Glutamatergic neuron (in vitro differentiated cells): Measurements from ENCODE around the gene EPC2. TPM values are rescaled to one million over a fixed set of nuclear protein-coding genes. Genes with fewer than 3 reads are reported as not detected.
A peak's percentile ranks its signal among the peaks of the same experiment; 100 is the strongest.

Source experiments
- DNase-seq: peaks from one replicate; pipeline ENCODE4 v3.0.0; 2022
- H3K27ac Mint-ChIP-seq: one replicate; pipeline ENCODE4 v1.8.0; 2020; ENCODE audit warnings: mild to moderate bottlenecking, mixed read lengths, inconsistent platforms; ENCODE audit not compliant: unreplicated experiment
- H3K27me3 Mint-ChIP-seq: one replicate; pipeline ENCODE4 v1.8.0; 2020; ENCODE audit warnings: mild to moderate bottlenecking, moderate library complexity, mixed read lengths, inconsistent platforms; ENCODE audit not compliant: unreplicated experiment
- H3K36me3 Mint-ChIP-seq: one replicate; pipeline ENCODE4 v1.8.0; 2020; ENCODE audit warnings: mild to moderate bottlenecking, mixed read lengths, inconsistent platforms; ENCODE audit not compliant: unreplicated experiment
- H3K4me1 Mint-ChIP-seq: one replicate; pipeline ENCODE4 v1.8.0; 2020; ENCODE audit warnings: mild to moderate bottlenecking, low read depth, mixed read lengths, inconsistent platforms; ENCODE audit not compliant: unreplicated experiment
- H3K4me3 Mint-ChIP-seq: one replicate; pipeline ENCODE4 v1.8.0; 2020; ENCODE audit warnings: mild to moderate bottlenecking, mixed read lengths, inconsistent platforms; ENCODE audit not compliant: unreplicated experiment
- H3K9me3 Mint-ChIP-seq: one replicate; pipeline ENCODE4 v1.8.0; 2020; ENCODE audit warnings: mild to moderate bottlenecking, moderate library complexity, mixed read lengths, inconsistent platforms; ENCODE audit not compliant: unreplicated experiment
- total RNA-seq: library from RNA; stranded (reverse); fragmentation: NEBNext Ultra II Directional; extraction: Animal tissue kit (Norgen Biotek cat#: 25700); gene quantifications from one replicate; pipeline ENCODE4 v1.2.1, GENCODE V29; 2021; ENCODE audit not compliant: unreplicated experiment
- TF ChIP-seq, protein P1 (sequence below): fragments of 200-600 bp; sonication (generic); IDR thresholded peaks from one replicate; pipeline ENCODE4 v1.5.0; 2021; ENCODE audit not compliant: partially characterized antibody, unreplicated experiment

Gene EPC2
- total RNA-seq, 1 donor from 2014 or later, result 40.9 TPM

DNA sequence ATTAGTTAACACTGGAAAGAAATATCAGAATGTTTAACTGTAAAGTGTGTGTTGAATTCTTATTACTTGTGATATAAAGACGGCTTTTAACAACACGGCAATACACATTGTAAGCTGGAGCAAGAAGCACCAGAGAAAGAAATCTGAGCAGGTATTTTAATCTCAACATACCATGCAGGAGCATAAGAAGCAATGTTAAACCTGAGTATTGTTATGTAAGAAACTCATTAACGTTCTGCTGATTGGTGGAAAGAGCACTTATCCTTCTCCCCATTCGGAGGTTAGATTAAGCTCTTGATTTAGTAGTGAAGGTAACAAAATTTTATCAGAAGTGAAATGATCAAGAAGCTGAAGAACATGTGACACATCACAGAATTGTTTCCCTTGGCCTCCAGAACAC, 107.4 kb downstream of the EPC2 start:
- Mint-ChIP-seq H3K27me3 (no peaks in the 10 kb centered on the region), H3K4me3 (no peak overlapping the region), H3K36me3 (no peaks in the 10 kb centered on the region), H3K4me1 (peaks cover 30% of the 10 kb centered on the region), H3K9me3 (peaks cover 2% of the 10 kb centered on the region), H3K27ac (no peak overlapping the region)
- TF ChIP-seq, protein P1, sequence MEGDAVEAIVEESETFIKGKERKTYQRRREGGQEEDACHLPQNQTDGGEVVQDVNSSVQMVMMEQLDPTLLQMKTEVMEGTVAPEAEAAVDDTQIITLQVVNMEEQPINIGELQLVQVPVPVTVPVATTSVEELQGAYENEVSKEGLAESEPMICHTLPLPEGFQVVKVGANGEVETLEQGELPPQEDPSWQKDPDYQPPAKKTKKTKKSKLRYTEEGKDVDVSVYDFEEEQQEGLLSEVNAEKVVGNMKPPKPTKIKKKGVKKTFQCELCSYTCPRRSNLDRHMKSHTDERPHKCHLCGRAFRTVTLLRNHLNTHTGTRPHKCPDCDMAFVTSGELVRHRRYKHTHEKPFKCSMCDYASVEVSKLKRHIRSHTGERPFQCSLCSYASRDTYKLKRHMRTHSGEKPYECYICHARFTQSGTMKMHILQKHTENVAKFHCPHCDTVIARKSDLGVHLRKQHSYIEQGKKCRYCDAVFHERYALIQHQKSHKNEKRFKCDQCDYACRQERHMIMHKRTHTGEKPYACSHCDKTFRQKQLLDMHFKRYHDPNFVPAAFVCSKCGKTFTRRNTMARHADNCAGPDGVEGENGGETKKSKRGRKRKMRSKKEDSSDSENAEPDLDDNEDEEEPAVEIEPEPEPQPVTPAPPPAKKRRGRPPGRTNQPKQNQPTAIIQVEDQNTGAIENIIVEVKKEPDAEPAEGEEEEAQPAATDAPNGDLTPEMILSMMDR, result no peak
- DNase-seq, result no peak

DNA sequence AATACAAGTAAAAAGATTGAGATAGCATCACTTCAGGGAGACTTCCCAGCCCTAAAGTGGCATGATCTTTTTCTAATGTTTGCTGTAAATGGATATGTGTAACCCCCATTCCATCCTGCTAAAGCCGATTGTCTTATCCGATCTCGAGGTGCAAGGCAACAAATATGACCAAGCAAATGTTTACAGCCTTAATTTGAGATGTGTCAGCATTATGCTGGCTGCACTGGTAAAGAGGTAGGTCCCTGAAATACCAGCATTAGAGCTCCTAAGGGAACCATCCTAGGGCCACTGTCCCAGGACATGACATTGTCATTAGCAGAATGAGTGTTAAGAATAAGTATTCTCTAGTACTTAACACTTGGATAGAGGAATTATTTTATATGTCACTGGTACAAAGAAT, 108.4 kb downstream of the EPC2 start:
- H3K27ac Mint-ChIP-seq, result no peak overlapping the region
- TF ChIP-seq, protein P1, result no peak
- peaks cover 29% of the 10 kb centered on the region for H3K4me1 Mint-ChIP-seq

DNA sequence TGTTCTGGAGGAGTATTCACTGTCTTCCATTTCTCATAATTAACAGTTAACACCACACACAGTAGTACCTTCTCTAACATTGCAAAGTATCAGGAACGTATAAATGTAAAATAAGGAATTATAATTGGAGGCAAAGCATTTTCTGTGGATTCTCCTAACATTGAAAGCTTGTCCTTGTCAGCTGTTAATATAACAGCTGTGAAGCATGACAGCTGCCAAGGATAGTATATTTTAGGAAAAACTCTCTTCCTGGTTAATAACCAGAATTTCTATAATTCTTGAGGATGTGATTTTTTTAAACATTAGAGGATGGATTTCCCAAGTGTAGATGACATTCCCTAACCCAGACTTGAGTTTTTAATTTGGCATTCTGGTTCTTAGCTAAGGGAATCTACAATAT, 110.3 kb downstream of the EPC2 start:
- TF ChIP-seq, protein P1, result no peak
- DNase-seq, result no peak
- H3K4me1 Mint-ChIP-seq, result peaks cover 27% of the 10 kb centered on the region
- H3K27ac Mint-ChIP-seq, result peak overlapping the region; percentile 62
- peaks cover under 1% of the 10 kb centered on the region for H3K27me3 Mint-ChIP-seq
- peaks cover under 1% of the 10 kb centered on the region for H3K9me3 Mint-ChIP-seq
- no peaks in the 10 kb centered on the region for H3K36me3 Mint-ChIP-seq
- no peak overlapping the region for H3K4me3 Mint-ChIP-seq

More for the DNA sequence above, 108.4 kb downstream of the EPC2 start:
- Mint-ChIP-seq H3K27me3 (no peaks in the 10 kb centered on the region), H3K9me3 (no peaks in the 10 kb centered on the region), H3K4me3 (no peak overlapping the region), H3K36me3 (no peaks in the 10 kb centered on the region)
- DNase-seq, result no peak

DNA sequence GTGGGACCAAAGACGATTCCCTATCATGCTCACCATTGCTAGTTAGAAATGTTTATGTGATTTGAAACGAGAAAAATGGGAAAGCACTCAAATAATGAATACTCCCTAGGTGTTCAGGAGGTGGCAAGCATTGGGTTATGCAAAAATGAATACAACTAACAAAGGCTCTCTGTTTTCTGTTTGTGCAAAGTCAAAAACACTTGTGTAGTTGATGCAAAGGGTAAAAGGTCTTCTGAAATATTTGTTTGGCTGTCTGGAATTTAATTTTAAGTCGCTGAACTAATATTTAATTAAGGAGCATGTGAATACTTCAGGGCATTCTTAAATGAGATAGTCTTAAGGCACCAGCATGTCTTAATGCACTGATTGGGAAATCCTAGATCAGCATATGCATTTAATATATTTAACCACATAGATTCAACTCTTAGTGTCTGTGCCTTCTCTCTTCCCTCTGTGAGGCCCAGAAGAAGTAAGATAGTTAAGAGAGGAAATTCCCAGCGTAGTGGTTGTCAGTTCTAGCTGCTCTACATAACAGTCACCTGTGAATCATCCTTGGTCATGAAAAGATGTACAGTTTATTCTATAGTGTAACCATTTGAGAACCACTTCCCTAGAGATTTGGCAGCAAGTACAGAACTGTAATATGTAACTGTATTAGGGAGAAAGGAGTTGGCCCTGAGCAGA, 111.9 kb downstream of the EPC2 start:
- H3K4me1 Mint-ChIP-seq, result peaks cover 25% of the 10 kb centered on the region
- peaks cover 1% of the 10 kb centered on the region for H3K9me3 Mint-ChIP-seq
- no peak overlapping the region for H3K4me3 Mint-ChIP-seq
- TF ChIP-seq, protein P1, result no peak
- no peak for DNase-seq
- H3K36me3 Mint-ChIP-seq, result no peaks in the 10 kb centered on the region
- H3K27me3 Mint-ChIP-seq, result peaks cover 3% of the 10 kb centered on the region
- H3K27ac Mint-ChIP-seq, result no peak overlapping the region

DNA sequence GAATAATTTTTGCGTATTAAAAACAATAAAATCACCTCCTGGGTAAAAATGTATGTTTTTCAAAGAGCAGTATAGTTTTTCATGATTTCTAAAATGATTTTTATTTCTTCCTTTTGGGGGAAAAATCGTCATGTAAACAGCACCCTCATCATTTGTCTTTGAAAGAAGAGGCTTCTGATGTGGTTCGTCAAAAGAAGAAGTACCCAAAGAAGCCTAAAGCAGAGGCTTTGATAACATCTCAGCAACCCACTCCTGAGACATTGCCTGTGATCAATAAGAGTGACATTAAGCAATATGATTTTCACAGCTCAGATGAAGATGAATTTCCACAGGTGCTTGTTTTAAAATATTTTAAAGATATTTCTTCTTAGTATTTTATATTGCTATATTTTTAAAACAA, 120.3 kb downstream of the EPC2 start:
- H3K36me3 Mint-ChIP-seq, result no peaks in the 10 kb centered on the region
- peaks cover 1% of the 10 kb centered on the region for H3K9me3 Mint-ChIP-seq
- DNase-seq, result no peak
- TF ChIP-seq, protein P1, result no peak
- H3K4me3 Mint-ChIP-seq, result peak overlapping the region; percentile 84
- peak overlapping the region; percentile 93 for H3K27ac Mint-ChIP-seq
- H3K27me3 Mint-ChIP-seq, result peaks cover 3% of the 10 kb centered on the region
- H3K4me1 Mint-ChIP-seq, result peaks cover 29% of the 10 kb centered on the region
